Loucy (cell line): ENCODE data around the gene CPPED1.

Experiments
- H2AFZ ChIP-seq: fragments of 200-600 bp; sonication (generic); 2 replicates; pipeline ENCODE4 v1.6.0; 2016; ENCODE audit warnings: antibody characterized with exemption, mild to moderate bottlenecking, low read length, moderate library complexity
- H3F3A ChIP-seq: fragments of 200-600 bp; 2 replicates; pipeline ENCODE4 v1.6.0; 2016; ENCODE audit warnings: antibody characterized with exemption, low read depth, mild to moderate bottlenecking
- H3K27me3 ChIP-seq: fragments of 200-600 bp; sonication (generic); 2 replicates; pipeline ENCODE4 v1.6.1; 2014; ENCODE audit warnings: low read length, mild to moderate bottlenecking; ENCODE audit not compliant: insufficient read depth, poor library complexity, severe bottlenecking
- H3K36me3 ChIP-seq: fragments of 200-600 bp; sonication (generic); 2 replicates; pipeline ENCODE4 v1.6.1; 2016; ENCODE audit warnings: low read length; ENCODE audit not compliant: insufficient read depth
- H3K4me1 ChIP-seq: fragments of 200-600 bp; sonication (generic); 2 replicates; pipeline ENCODE4 v1.5.1; 2014; ENCODE audit warnings: low read length, mild to moderate bottlenecking; ENCODE audit not compliant: insufficient read depth, poor library complexity, severe bottlenecking
- H3K4me2 ChIP-seq: fragments of 200-600 bp; sonication (generic); 2 replicates; pipeline ENCODE4 v1.6.0; 2014; ENCODE audit warnings: antibody characterized with exemption, low read length, low read depth, mild to moderate bottlenecking; ENCODE audit not compliant: poor library complexity, severe bottlenecking
- H3K4me3 ChIP-seq: fragments of 200-600 bp; sonication (generic); 2 replicates; pipeline ENCODE4 v1.5.1; 2014; ENCODE audit warnings: low read length, mild to moderate bottlenecking, mixed read lengths; ENCODE audit not compliant: poor library complexity, severe bottlenecking
- H3K79me2 ChIP-seq: fragments of 200-600 bp; sonication (generic); 2 replicates; pipeline ENCODE4 v1.6.1; 2014; ENCODE audit warnings: low read length; ENCODE audit not compliant: insufficient read depth
- H3K9ac ChIP-seq: fragments of 200-600 bp; sonication (generic); 2 replicates; pipeline ENCODE4 v1.6.0; 2014; ENCODE audit warnings: mild to moderate bottlenecking, low read depth, low read length, moderate library complexity; ENCODE audit not compliant: poor library complexity, severe bottlenecking
- H3K9me2 ChIP-seq: fragments of 200-600 bp; sonication (generic); replicated peaks from 2 replicates; pipeline ENCODE4 v1.6.1; 2016; ENCODE audit warnings: low read depth, low read length, mixed read lengths
- H3K9me3 ChIP-seq: fragments of 200-600 bp; sonication (generic); 2 replicates; pipeline ENCODE4 v1.6.1; 2014; ENCODE audit warnings: mild to moderate bottlenecking, antibody characterized with exemption, low read length, low read depth; ENCODE audit not compliant: insufficient read depth
- H4K20me1 ChIP-seq: fragments of 200-600 bp; sonication (generic); 2 replicates; pipeline ENCODE4 v1.6.0; 2014; ENCODE audit warnings: antibody characterized with exemption, low read length, mild to moderate bottlenecking; ENCODE audit not compliant: insufficient read depth, poor library complexity, severe bottlenecking
- CTCF ChIP-seq: fragments of 200-600 bp; sonication (generic); conservative IDR thresholded peaks from 2 replicates; pipeline ENCODE4 v1.5.1; 2014; ENCODE audit warnings: mild to moderate bottlenecking, antibody characterized with exemption, low read length
- EZH2phosphoT487 ChIP-seq: fragments of 200-600 bp; IDR thresholded peaks from 2 replicates; pipeline ENCODE4 v1.6.1; 2018; ENCODE audit warnings: antibody characterized with exemption, mild to moderate bottlenecking, moderate library complexity, borderline replicate concordance

CPPED1 gene

GRCh38 chr16:12845282-12845681 lies 41.6 kb upstream of the CPPED1 start:
- Histone ChIP-seq H3K79me2 (no peaks in the 10 kb centered on the region), H3F3A (no peaks in the 10 kb centered on the region), H3K4me3 (no peak overlapping the region), H3K9ac (no peak overlapping the region), H3K4me1 (no peaks in the 10 kb centered on the region), H3K9me3 (no peaks in the 10 kb centered on the region), H3K27me3 (no peaks in the 10 kb centered on the region), H2AFZ (no peak overlapping the region), H3K9me2 (no peaks in the 10 kb centered on the region), H4K20me1 (no peaks in the 10 kb centered on the region), H3K36me3 (no peaks in the 10 kb centered on the region), H3K4me2 (no peak overlapping the region)
- TF ChIP-seq CTCF = no peak
- no peak for TF ChIP-seq EZH2phosphoT487

- no peaks in the 10 kb centered on the region for H3K4me1 ChIP-seq
- no peak overlapping the region for H3K9ac ChIP-seq
- no peaks in the 10 kb centered on the region for H3K9me2 ChIP-seq
- H2AFZ ChIP-seq = no peak overlapping the region
- H4K20me1 ChIP-seq = no peaks in the 10 kb centered on the region
- H3K4me3 ChIP-seq = no peak overlapping the region
- no peak overlapping the region for H3K4me2 ChIP-seq
- TF ChIP-seq CTCF = no peak
- no peak for TF ChIP-seq EZH2phosphoT487
- H3K27me3 ChIP-seq = no peaks in the 10 kb centered on the region
- H3K36me3 ChIP-seq = no peaks in the 10 kb centered on the region
- H3K79me2 ChIP-seq = no peaks in the 10 kb centered on the region
- H3K9me3 ChIP-seq = no peaks in the 10 kb centered on the region
- no peaks in the 10 kb centered on the region for H3F3A ChIP-seq
Observed at GRCh38 chr16:12837756-12838155, 34.1 kb upstream of the CPPED1 start.

GRCh38 chr16:12837291-12837690 lies 33.6 kb upstream of the CPPED1 start:
- H2AFZ ChIP-seq = no peak overlapping the region
- no peaks in the 10 kb centered on the region for H3F3A ChIP-seq
- H3K9me3 ChIP-seq = no peaks in the 10 kb centered on the region
- H4K20me1 ChIP-seq = no peaks in the 10 kb centered on the region
- no peaks in the 10 kb centered on the region for H3K79me2 ChIP-seq
- TF ChIP-seq EZH2phosphoT487 (no peak), CTCF (no peak)
- H3K27me3 ChIP-seq = no peaks in the 10 kb centered on the region
- no peak overlapping the region for H3K9ac ChIP-seq
- H3K4me2 ChIP-seq = no peak overlapping the region
- no peaks in the 10 kb centered on the region for H3K4me1 ChIP-seq
- H3K4me3 ChIP-seq = no peak overlapping the region
- no peaks in the 10 kb centered on the region for H3K36me3 ChIP-seq
- no peaks in the 10 kb centered on the region for H3K9me2 ChIP-seq
